H9 (cell line): ENCODE measurements around the gene JARID2. TPM values are rescaled to one million over a fixed set of nuclear protein-coding genes. Genes with fewer than 3 reads are reported as not detected.
A peak's percentile ranks its signal among the peaks of the same experiment; 100 is the strongest.

Source experiments
- DNase-seq: peaks from one replicate; pipeline ENCODE4 v3.0.0-alpha.2; 2017
- H2AFZ ChIP-seq: one replicate; pipeline ENCODE4 v1.6.1; 2013; ENCODE audit warnings: mild to moderate bottlenecking, low read length, control low read depth, moderate library complexity
- H2AK5ac ChIP-seq: 2 replicates; pipeline ENCODE4 v1.6.1; 2013; ENCODE audit warnings: low read length, control low read depth, mixed read lengths; ENCODE audit not compliant: insufficient read length
- H2BK120ac ChIP-seq: one replicate; pipeline ENCODE4 v1.6.1; 2013; ENCODE audit warnings: low read depth, mild to moderate bottlenecking, low read length, control low read depth, inconsistent platforms; ENCODE audit not compliant: poor library complexity, severe bottlenecking
- H2BK12ac ChIP-seq: 2 replicates; pipeline ENCODE4 v1.6.1; 2013; ENCODE audit warnings: low read length, control low read depth, mixed read lengths, low read depth; ENCODE audit not compliant: insufficient read length
- H2BK15ac ChIP-seq: 2 replicates; pipeline ENCODE4 v1.6.1; 2013; ENCODE audit warnings: low read depth, low read length, control low read depth
- H2BK20ac ChIP-seq: one replicate; pipeline ENCODE4 v1.6.1; 2013; ENCODE audit warnings: low read depth, mild to moderate bottlenecking, low read length, control low read depth, inconsistent platforms; ENCODE audit not compliant: poor library complexity, severe bottlenecking
- H2BK5ac ChIP-seq: 2 replicates; pipeline ENCODE4 v1.6.1; 2013; ENCODE audit warnings: low read length, control low read depth, mixed read lengths; ENCODE audit not compliant: insufficient read length
- H3K14ac ChIP-seq: 2 replicates; pipeline ENCODE4 v1.6.1; 2013; ENCODE audit warnings: low read length, control low read depth; ENCODE audit not compliant: insufficient read depth
- H3K18ac ChIP-seq: 2 replicates; pipeline ENCODE4 v1.6.1; 2013; ENCODE audit warnings: low read depth, mild to moderate bottlenecking, mixed read lengths, low read length, control low read depth; ENCODE audit not compliant: insufficient read length
- H3K23ac ChIP-seq: 2 replicates; pipeline ENCODE4 v1.6.1; 2013; ENCODE audit warnings: low read length, control low read depth, mixed read lengths, low read depth; ENCODE audit not compliant: insufficient read length
- H3K23me2 ChIP-seq: 2 replicates; pipeline ENCODE4 v1.6.1; 2013; ENCODE audit warnings: low read depth, mild to moderate bottlenecking, mixed read lengths, low read length, control low read depth; ENCODE audit not compliant: insufficient read length, poor library complexity, severe bottlenecking
- H3K27ac ChIP-seq: 2 replicates; pipeline ENCODE4 v1.5.1; 2013; ENCODE audit warnings: low read length, control low read depth, mixed read lengths, low read depth; ENCODE audit not compliant: insufficient read length
- H3K27me3 ChIP-seq: 2 replicates; pipeline ENCODE4 v1.6.1; 2013; ENCODE audit warnings: low read length, control low read depth, inconsistent platforms; ENCODE audit not compliant: insufficient read depth
- H3K4ac ChIP-seq: 2 replicates; pipeline ENCODE4 v1.6.1; 2013; ENCODE audit warnings: low read depth, mild to moderate bottlenecking, control low read depth, inconsistent platforms, low read length, moderate library complexity
- H3K4me1 ChIP-seq: 2 replicates; pipeline ENCODE4 v1.6.1; 2013; ENCODE audit warnings: low read length, control low read depth, inconsistent platforms; ENCODE audit not compliant: insufficient read depth
- H3K4me2 ChIP-seq: 2 replicates; pipeline ENCODE4 v1.6.1; 2013; ENCODE audit warnings: low read length, control low read depth, mixed read lengths; ENCODE audit not compliant: insufficient read length, insufficient read depth
- H3K56ac ChIP-seq: 2 replicates; pipeline ENCODE4 v1.6.1; 2013; ENCODE audit warnings: low read depth, mild to moderate bottlenecking, mixed read lengths, low read length, control low read depth; ENCODE audit not compliant: insufficient read length
- H3K79me1 ChIP-seq: 2 replicates; pipeline ENCODE4 v1.6.1; 2013; ENCODE audit warnings: low read depth, mild to moderate bottlenecking, moderate library complexity, low read length, control low read depth, inconsistent platforms; ENCODE audit not compliant: insufficient read depth, poor library complexity, severe bottlenecking
- H3K79me2 ChIP-seq: 2 replicates; pipeline ENCODE4 v1.6.1; 2013; ENCODE audit warnings: low read length, control low read depth, inconsistent platforms; ENCODE audit not compliant: insufficient read depth
- H3K9ac ChIP-seq: 2 replicates; pipeline ENCODE4 v1.6.1; 2013; ENCODE audit warnings: low read length, control low read depth, mixed read lengths; ENCODE audit not compliant: insufficient read length; ENCODE audit errors: extremely low read depth
- H3K9me3 ChIP-seq: one replicate; pipeline ENCODE4 v1.6.1; 2013; ENCODE audit warnings: low read depth, low read length, inconsistent platforms; ENCODE audit not compliant: control insufficient read depth
- H3T11ph ChIP-seq: one replicate; pipeline ENCODE4 v1.6.1; 2013; ENCODE audit warnings: mild to moderate bottlenecking, low read length, control low read depth, inconsistent platforms
- H4K20me1 ChIP-seq: one replicate; pipeline ENCODE4 v1.6.1; 2013; ENCODE audit not compliant: control insufficient read depth, insufficient read length, insufficient read depth
- H4K5ac ChIP-seq: 2 replicates; pipeline ENCODE4 v1.6.1; 2013; ENCODE audit warnings: low read depth, mild to moderate bottlenecking, mixed read lengths, low read length, control low read depth; ENCODE audit not compliant: insufficient read length
- H4K8ac ChIP-seq: replicated peaks from 2 replicates; pipeline ENCODE4 v1.6.1; 2013; ENCODE audit warnings: low read length, control low read depth, mixed read lengths, low read depth; ENCODE audit not compliant: insufficient read length
- H4K91ac ChIP-seq: 2 replicates; pipeline ENCODE4 v1.6.1; 2013; ENCODE audit warnings: low read depth, mild to moderate bottlenecking, moderate library complexity, mixed read lengths, low read length, control low read depth; ENCODE audit not compliant: insufficient read length
- H3K27ac Mint-ChIP-seq, 3 experiments: 2 replicates in 2 of 3; 3 replicates in 1 of 3; pipeline ENCODE4 v1.8.0; 2020 to 2021; ENCODE audit warnings: mixed read lengths in 3 of 3, mild to moderate bottlenecking in 1 of 3, moderate library complexity in 1 of 3
- H3K27me3 Mint-ChIP-seq: 2 replicates; pipeline ENCODE4 v1.8.0; 2021; ENCODE audit warnings: low read depth, mild to moderate bottlenecking, moderate library complexity, mixed read lengths
- H3K36me3 Mint-ChIP-seq, 3 experiments: 2 replicates in 2 of 3; 3 replicates in 1 of 3; pipeline ENCODE4 v1.8.0; 2020 to 2021; ENCODE audit warnings: low read depth in 3 of 3, mixed read lengths in 3 of 3; ENCODE audit not compliant: insufficient read depth in 1 of 3
- H3K4me1 Mint-ChIP-seq, 2 experiments: 2 replicates each; pipeline ENCODE4 v1.8.0; 2020; ENCODE audit warnings: mixed read lengths in 2 of 2
- H3K4me3 Mint-ChIP-seq, 2 experiments: 2 replicates in 1 of 2; 3 replicates in 1 of 2; pipeline ENCODE4 v1.8.0; 2020 to 2021; ENCODE audit warnings: mild to moderate bottlenecking in 2 of 2, mixed read lengths in 2 of 2, moderate library complexity in 1 of 2
- H3K9me3 Mint-ChIP-seq, 2 experiments: 2 replicates in 1 of 2; 3 replicates in 1 of 2; pipeline ENCODE4 v1.8.0; 2020; ENCODE audit warnings: mild to moderate bottlenecking in 2 of 2, mixed read lengths in 2 of 2, moderate library complexity in 1 of 2
- CTCF ChIP-seq: fragments of 200-600 bp; sonication (generic); conservative IDR thresholded peaks from 3 replicates; pipeline ENCODE4 v1.8.0; 2021; ENCODE audit warnings: antibody characterized with exemption, mild to moderate bottlenecking
- WGBS: extraction: QIAGEN DNeasy Blood & Tissue Kit; methylation state at CpG from one replicate; pipeline ENCODE4 v1.1.7; 2013; ENCODE audit warnings: missing lambda C conversion rate, low lambda C conversion rate, mixed read lengths; ENCODE audit not compliant: insufficient read length; ENCODE audit errors: extremely low coverage; 5-methylcytosine and 5-hydroxymethylcytosine counted together
- total RNA-seq: library from RNA; stranded (reverse); gene quantifications from 2 replicates; pipeline ENCODE4 v1.2.1, GENCODE V29; 2021

The JARID2 gene
- total RNA-seq, 1 experiment from 2014 or later, result 174 TPM

GRCh38 chr6:15340105-15340601 is 94.3 kb downstream of the JARID2 start:
- Mint-ChIP-seq H3K27ac (peak overlapping the region in 2 of 3 experiments; percentile 5 to 12; a peak in 1 of 7 replicates), H3K4me1 (peaks cover 83 to 89% of the 10 kb centered on the region in 2 experiments), H3K27me3 (no peaks in the 10 kb centered on the region), H3K4me3 (0 out of 5 replicates have a peak overlapping the region, but pooled peaks of 1 of the 2 experiments have one; percentile 2), H3K9me3 (no peaks in the 10 kb centered on the region), H3K36me3 (peaks cover 0 to 5% (median 3%) of the 10 kb centered on the region in 3 experiments; a peak in 2 of 7 replicates)
- H4K91ac ChIP-seq, result no peak overlapping the region
- no peak overlapping the region for H3K23ac ChIP-seq
- H3K79me2 ChIP-seq, result peaks cover 89% of the 10 kb centered on the region
- no peak overlapping the region for H4K5ac ChIP-seq
- no peak overlapping the region for H3K9ac ChIP-seq
- peaks cover 22% of the 10 kb centered on the region for H3K4me1 ChIP-seq
- H3K18ac ChIP-seq, result no peak overlapping the region
- no peak for DNase-seq
- no peaks in the 10 kb centered on the region for H3K79me1 ChIP-seq
- H2BK120ac ChIP-seq, result no peak overlapping the region
- H3K56ac ChIP-seq, result no peak overlapping the region
- no peak overlapping the region for H4K8ac ChIP-seq
- no peak overlapping the region for H2AK5ac ChIP-seq
- no peak overlapping the region for H3K4me2 ChIP-seq
- H3K27me3 ChIP-seq, result no peaks in the 10 kb centered on the region
- H3K23me2 ChIP-seq, result no peaks in the 10 kb centered on the region
- no CpG with 5 or more reads among the region's 3 CpGs for WGBS
- no peak for TF ChIP-seq CTCF
- no peak overlapping the region for H2AFZ ChIP-seq
- no peak overlapping the region for H2BK12ac ChIP-seq
- H2BK20ac ChIP-seq, result no peak overlapping the region
- no peaks in the 10 kb centered on the region for H4K20me1 ChIP-seq
- H2BK5ac ChIP-seq, result no peak overlapping the region
- H3K14ac ChIP-seq, result no peak overlapping the region
- H3K4ac ChIP-seq, result no peak overlapping the region
- no peak overlapping the region for H2BK15ac ChIP-seq
- H3K9me3 ChIP-seq, result no peaks in the 10 kb centered on the region
- H3T11ph ChIP-seq, result no peak overlapping the region
- no peak overlapping the region for H3K27ac ChIP-seq
